HG02763 (cell line): ENCODE measurements around the gene MED27.

Experiments used
- ATAC-seq: cut with Tn5 transposase; IDR thresholded peaks from one replicate; pipeline ENCODE4 v1.9.1; 2021; ENCODE audit warnings: mild to moderate bottlenecking, moderate library complexity; ENCODE audit not compliant: unreplicated experiment

MED27 gene

DNA sequence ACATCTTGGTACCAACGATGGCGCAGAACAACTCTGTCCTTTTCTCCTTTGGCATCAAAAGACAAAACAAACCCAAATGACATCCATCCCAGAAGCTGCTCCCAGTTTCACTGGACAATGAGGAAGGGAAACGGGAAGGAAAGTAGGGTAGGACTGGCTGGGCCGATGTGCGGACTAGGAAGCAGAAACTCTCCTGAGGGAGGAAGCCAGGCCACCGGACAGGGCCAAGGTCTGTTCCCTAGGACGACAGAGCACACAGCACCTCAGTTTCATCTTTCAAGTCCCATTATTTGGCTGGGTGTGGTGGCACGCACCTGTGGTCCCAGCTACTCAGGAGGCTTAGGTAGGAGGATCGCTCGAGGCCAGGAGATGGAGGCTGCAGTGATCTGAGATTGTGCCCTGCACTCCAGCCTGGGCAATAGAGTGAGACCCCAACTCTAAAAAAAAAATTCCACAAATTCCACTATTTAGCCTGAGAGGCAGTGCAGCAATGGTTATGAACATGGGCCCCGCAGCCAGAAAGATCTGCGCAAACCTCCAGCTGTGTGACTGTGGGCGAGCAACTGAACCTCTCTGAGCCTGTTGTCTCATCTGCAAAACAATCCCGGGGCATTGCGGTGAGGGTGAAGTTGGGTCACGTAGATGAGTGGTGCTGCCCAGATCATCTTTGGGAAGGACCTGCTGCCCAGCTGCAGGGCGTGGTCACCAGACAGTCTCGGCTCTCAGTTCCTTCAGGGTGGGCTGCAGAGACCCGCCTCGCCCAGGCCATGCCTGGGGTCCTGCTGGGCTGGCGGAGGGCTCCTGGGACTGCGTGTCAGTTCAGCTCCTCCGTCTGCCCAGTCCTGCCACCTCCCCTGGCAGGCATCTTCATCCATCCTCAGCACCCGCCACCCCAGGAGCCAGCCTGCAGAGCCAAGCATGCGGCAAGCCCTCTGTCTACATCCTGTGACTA lies 238.6 kb downstream of the MED27 start:
- ATAC-seq: no peak

DNA sequence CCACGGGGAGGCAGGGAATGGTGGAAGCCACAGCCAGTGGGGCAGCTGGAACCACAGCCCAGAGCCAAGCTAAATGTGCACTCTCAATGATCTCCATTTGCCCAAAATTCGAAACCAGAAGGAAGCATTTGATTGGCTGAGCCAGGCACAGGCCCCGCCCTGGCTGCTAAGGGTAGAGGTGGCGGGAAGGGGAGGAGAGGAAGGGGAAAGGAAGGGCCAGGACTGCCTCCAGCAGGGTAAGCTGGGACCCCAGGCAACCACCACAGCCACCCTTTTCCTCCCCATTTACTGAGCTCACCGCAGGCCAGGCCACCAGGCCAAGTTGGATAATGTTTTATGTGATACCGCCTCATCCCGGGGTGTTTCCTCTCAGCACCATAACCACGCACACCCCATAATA lies 239.4 kb downstream of the MED27 start:
- ATAC-seq: no peak

DNA sequence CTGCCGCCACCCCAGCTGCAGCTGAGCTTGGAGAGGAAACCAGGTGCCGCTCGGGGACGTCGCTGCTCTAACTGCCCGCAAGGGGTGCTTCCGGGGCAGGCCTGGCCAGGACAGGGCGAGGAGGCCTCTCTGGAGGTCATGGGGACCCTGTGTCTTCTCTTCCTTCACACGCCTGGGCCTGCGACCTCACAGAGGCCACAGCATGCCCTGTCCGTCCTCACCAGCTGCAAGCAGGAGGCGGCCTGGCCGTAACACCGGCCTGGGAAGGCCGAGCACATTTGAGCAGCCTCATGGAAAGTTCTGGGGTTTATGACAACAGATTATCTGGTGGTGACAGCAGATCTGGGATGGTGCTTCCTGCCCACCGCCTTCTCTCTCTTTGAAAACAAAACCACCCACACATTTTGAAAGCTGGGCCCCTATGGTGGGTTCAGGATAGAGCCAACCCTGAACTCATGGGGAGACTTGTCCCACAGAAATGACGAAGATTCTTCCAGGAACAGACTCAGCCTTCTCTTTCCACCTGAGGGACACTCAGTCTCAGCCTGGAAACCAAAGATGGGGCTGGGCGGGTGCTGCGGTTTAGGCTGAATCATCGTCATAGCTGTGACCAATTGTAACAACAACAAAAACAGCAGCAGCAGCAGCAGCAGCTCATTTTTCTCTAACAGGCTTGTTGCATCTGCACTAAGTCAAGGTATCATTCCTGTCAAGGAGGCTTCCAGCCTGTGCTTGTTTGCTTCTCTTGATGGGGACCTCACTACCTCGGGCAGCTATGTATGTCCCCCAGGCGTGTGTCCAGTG lies 240.2 kb downstream of the MED27 start:
- no peak for ATAC-seq

DNA sequence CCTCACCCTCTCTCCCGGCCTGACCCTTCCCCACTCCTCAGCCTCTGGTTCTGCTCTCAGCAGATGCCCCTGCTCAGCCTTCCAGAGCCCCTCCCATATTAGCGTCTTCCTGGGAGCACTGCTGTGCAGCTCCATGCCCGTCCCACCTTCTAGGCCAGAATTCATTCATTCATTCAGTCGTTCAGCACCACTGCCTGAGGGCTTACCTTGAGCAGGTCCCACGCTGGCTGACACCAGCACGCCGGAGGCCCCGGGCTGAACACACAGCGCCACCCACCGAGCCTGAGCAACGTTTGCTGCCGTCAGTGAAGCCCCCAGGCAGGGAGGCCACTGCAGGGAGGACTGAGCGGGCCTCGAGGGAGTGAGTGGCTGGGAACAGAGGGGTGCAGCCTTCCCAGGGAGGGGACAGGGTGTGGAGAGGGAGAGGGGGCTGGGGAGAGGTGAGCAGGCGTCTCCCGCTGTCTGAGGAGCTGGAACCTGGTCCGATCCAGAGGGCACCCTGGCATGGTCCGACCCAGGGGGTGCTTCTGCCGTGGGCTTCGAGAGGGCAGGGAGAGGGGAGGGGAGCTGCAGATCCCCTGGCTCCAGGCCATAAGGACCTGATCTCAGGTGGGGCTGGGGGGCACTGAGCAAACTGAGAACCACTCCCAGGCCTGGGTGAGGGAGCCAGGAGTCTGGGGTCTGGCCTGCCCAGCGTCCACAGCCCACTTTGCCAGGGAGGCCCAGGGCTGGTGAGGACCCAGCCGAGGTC lies 241.0 kb downstream of the MED27 start:
- no peak for ATAC-seq

DNA sequence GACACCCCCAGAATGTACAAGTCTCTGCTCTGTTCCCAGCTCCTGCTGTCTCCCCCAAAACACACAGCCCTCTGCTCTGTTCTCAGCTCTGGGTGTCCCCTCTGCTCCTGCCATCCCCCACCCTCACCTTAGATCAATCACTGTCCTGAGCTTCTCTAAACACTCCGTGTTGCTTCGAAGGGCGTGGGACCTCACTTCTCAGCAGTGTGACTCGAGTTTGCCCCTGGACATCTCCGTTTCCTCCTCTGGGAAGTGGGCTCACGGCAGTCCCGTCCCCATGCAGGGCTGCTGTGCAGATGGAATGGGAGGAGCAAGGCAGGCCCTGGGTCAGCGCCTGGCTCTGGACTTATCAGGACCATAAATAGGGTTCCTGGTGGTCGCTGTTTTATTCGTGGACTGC lies 241.8 kb downstream of the MED27 start:
- no peak for ATAC-seq

DNA sequence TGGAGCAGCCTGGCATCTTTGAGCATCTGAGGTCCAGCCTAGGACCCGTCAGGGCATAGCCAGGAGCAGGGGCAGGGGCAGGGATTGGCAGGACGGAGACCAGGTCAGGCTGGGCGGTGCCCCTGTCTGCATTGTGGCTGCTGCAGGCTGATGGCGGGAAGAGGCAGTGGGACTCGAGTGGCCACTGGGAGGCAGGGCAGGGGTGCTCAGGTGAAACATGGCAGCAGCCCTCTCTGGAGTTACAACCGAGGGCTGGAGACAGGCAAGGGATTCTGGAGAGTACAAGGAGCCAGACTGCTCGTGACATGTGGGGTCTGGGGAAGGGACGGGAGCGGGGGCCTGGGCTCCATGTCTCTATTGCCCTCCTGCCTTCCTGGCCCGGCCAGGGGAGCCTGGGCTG lies 242.4 kb downstream of the MED27 start:
- no peak for ATAC-seq

DNA sequence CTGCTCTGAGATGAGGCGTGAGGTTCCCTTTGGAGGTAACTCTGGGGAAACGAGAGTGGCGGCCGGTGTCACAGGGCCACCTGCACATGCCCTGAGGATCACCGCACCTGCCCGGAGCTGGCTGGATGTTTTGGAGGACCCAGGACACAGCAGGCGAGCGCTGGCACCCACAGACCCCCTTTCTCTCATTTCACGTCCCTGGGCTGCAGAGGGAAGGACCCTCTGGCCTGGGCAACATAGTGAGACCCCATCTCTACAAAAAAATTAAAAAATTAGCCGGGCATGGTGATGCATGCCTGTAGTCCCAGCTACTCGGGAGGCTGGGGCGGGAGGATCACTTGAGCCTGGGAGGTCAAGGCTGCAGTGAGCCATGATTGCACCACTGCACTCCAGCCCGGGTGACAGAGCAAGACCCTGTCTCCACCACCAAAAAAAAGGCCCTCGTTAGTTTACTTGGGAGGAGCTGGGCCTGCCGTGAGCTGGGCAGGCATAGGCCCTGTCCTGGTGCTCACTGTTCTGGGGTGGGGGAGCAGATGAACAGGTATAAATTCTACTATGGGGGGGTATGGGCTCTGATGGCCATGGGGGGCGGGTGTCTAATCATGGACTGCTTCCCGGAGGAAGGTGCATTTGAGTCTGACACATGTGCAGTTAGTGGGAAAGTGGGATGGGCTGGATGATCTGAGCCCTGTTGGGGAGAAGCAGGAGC lies 242.9 kb downstream of the MED27 start:
- ATAC-seq: no peak

DNA sequence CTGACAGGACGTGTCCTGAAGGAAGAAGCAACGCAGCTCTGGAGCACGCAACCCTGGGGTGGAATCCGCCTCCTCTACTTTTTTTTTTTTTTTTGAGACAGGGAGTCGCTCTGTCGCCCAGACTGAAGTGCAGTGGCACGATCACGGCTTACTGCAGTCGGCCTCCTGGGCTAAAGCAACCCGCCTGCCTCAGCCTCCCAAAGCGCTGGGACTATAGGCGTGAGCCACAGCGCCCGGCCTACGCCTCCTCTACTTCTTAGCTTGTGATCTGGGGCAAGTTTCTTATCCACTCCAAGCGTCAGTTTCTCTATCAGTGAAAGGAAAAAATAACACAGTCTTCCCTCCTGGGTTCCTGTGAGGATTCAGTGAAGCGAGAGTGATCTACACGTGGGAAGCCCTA lies 243.6 kb downstream of the MED27 start:
- no peak for ATAC-seq

DNA sequence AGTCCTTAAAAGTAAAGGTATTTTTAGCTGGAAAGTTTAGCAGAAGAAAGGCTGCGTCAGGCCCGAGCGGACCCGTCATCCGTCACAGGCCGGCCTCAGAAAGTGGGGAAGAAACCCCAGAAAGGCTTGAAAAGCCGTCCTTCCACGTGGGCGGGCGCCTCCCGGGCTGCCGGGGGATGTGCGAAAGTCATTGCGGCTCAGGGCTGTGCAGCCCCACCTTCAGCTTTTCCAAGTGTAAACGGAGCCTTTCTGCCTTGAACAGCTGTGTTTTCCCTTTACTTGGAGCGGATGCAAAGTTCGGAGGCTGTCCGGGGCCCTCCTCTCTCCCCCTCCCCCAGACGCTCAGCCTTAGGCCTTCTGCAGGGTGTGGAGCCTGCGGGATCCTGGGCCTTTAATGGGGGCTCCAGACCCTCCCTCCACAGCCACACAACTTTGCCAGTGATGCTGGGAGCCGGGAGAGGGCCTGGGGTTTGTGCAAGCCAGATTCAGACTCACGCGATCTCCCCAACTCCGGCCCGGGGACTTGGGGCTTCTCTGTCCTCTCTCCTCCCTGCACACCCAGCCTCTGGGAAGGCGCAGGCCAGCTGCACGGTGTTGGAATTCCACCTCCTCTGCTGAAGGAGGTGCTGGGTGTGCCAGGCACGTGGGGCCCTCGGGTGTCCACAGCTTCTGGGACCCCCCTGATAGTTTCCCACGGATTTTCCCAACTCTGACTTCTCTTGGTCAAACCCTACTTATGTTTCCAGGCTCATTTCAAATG lies 244.3 kb downstream of the MED27 start:
- ATAC-seq: no peak

DNA sequence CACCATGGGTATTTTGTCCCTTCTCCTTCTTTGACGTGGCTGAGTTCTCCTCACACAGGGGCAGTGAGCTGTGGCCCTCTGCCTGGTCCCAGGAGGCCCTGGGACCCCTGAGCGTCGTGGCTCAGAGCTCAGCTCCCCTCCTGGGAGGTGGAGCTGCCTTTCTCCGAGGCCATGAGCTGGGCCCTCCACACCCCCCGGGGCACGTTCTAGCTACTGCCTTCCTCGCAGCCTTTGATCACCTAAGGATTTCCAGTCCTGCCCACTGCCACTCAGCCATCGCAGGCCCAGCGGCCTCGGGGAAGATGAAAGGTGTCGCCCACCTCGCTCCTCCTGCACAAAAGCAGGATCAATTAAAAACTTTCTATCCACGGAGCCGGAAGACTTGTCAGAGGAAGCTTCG lies 244.9 kb downstream of the MED27 start:
- no peak for ATAC-seq

DNA sequence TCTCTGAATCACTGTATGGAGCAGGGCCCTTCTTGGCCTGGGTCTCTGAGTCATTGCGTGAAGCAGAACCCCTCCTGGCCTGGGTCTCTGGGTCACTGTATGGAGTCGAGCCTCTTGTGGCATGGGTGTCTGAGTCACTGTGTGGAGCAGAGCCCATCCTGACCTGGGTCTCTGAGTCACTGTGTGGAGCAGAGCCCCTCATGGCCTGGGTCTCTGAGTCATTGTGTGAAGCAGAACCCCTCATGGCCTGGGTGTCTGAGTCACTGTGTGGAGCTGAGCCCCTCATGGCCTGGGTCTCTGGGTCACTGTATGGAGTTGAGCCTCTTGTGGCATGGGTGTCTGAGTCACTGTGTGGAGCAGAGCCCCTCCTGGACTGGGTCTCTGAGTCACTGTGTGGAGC lies 245.8 kb downstream of the MED27 start:
- no peak for ATAC-seq

DNA sequence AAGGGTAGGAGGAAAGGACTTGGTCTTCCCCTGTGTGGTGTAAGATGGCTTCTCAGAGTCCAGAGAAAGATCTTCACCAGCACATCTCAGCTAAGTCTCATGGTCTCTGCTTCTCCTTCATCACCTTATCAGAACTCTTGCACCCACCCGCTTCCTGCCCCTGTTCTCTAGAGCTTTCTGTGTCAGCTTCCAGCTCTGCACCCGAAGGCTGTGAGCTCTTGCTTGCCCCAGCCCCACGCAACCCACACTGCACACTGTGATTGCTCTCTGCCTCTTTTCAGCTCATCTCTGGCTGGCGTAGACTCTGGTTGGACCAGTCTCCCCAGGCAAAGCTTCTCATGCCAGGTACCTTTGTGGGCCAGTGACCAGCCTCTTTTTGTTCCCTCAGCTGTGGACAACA lies 246.6 kb downstream of the MED27 start:
- ATAC-seq: no peak

DNA sequence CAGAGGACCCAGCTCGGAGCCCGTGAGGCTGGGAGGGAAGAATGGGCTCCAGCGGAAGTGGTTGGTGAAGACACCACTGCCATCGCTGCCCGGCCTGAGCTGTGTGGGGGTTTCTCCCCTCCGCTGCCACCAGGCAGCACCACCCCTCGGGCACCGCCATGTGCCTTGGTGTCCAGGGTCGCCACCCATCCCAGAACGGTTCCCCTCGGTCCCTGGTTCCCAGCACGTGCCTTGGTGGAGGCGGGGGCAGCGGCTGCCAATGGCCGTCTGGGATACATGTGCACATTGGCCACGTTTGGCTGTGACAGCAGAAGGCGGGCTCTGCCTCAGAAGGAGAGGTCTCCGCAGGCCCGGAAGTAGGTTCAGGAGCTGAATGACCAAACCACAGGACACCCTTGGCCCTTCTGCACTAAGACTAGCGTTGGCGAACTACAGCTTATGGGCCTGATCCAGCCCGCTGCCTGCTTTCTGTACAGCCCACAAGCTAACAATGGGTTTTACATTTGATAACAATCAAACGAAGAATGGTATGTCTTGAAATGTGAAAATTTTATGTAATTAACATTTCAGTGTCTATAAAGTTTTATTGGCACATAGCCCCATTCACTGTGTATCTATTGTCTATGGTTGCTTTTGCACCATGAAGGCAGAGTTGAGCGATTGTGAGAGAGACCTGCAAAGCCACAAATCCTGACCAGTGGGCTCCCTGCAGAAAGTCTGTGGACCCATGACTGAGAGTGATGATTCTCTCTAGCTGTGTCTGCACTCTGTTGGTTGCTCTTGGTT lies 248.1 kb downstream of the MED27 start:
- no peak for ATAC-seq

DNA sequence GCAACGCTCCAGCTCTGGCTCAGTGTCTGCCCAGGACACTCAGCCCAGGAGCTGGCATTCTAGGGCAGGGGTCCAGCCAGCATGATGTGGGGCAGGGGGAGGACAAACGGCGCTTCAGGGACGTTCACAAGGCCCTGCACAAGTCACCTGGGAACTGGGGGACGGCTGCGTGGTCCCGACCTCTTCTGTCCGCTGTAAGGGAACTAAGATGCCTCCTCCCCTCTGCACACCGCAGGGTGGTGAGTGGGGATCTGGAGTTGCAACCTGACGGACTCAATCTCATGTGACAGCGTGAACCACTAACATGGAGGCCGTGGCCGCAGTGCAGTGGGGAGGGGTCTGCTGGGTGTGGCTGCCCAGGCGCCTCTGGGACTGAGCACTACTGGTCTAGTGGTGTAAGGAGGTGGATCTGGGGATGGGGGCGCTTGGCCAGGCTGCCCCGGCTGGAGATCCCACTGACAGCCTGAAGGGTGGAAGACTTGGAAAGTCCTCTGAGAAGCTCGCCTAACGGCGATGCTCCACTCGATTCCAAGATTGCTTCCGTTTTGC lies 251.8 kb downstream of the MED27 start:
- ATAC-seq: no peak

DNA sequence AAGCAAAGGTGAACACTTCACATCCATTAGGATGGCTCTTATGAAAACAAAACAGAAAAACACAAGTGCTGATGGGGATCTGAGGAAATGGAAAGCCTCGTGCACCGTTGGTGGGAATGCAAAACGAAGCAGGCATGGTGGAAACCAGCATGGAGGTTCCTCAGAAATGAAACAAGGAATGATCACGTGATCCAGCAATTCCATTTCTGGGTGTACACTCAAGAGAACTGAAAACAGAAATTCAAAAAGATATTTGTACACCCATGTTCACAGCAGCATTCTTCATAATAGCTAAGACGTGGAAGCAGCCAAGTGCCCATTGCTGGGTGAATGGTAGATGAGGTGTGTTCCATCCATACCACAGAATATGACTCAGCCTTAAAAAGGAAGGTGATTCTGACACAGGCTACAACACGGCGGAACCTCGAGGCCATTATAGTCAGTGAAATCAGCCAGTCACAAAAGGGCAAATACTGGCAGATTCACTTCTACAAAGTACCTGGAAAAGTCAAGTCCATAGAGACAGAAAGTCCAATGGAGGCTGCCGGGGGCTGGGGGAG lies 252.6 kb downstream of the MED27 start:
- no peak for ATAC-seq

DNA sequence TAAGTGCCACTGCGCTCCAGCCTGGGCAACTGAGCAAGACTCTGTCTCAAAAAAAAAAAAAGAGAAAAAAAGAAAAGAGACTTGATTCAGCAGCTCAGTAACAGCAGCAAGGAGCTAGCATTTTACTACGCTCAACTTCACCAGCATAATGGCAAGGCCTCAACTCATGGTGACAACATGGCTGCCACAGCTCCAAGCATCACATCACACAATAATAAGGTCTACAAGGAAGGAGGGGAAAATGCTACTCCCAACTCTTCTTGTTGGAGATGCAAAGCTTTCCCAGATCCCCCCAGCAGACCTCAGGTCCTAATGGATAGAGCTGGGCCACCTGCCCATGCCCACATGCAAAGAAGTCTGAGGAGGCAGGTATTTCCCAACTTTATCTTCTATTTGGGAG lies 253.6 kb downstream of the MED27 start:
- no peak for ATAC-seq

DNA sequence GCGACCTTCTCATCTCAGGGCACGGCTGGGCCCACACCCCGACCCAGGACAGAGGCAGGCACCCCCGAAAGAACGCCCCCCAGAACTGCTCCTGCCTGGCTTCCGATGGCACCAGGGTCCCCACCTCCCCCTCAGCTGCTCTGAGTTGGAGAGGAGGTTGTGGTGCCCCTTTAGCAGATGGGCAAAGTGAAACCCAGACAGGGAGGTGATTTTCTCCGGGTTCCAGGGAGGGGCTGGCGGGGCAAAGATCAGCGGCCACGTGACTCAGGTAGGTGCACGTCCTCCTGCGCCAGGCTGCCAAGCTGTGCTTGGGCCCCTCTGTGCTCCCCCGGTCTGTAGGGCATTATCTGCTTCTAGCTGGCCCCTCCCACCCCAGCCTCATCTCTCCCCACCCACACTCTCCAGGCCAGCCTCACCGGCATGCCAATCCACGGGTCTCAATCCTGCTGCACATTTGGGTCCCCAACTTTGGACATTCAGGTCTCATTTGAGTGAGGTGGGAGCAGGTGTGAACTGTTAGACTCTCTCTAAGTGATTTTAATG lies 254.6 kb downstream of the MED27 start:
- ATAC-seq: no peak

DNA sequence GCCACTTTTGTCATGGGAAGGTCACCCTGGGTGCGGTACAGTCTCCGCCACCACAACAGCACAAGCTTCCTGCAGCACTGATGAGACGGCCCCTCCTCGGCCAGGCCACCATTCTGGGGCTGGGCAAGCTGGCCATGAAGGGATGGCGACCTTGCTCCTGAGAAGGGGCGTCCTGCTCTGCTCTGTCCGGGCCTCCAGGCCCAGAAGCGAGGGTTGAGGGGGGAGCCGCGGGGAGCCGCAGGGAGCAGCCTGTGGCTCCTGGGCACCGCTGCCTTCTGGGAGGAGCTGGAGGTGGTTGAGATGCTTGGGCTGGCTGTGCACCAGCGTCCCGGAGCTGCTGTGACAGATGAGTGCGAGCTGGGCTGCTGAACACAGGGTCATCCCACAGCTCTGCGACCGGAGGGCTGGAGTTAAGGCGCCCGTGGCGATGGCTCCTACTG lies 255.5 kb downstream of the MED27 start:
- no peak for ATAC-seq
